Measurements from ENCODE around the gene SLX9.

The SLX9 gene

GRCh38 chr21:44979687-44980561 is 40.1 kb downstream of the SLX9 start:
- Histone ChIP-seq H3K4me3 (ENCODE audit: low read depth, low read length) (no peak overlapping the region), H3K27me3 (no peaks in the 10 kb centered on the region), H3K9me3 (no peaks in the 10 kb centered on the region), H3K4me1 (peaks cover 34% of the 10 kb centered on the region), H3K36me3 (peaks cover 23% of the 10 kb centered on the region)
- DNase-seq = no peak
- no peak for TF ChIP-seq CTCF (IDR thresholded peaks at IDR 0.05; ENCODE audit: low read depth, low read length)

GRCh38 chr21:44980562-44981489 is 41.0 kb downstream of the SLX9 start:
- Histone ChIP-seq H3K9me3 (no peaks in the 10 kb centered on the region), H3K36me3 (peaks cover 15% of the 10 kb centered on the region), H3K4me3 (ENCODE audit: low read depth, low read length) (no peak overlapping the region), H3K27me3 (no peaks in the 10 kb centered on the region), H3K4me1 (peaks cover 43% of the 10 kb centered on the region)
- DNase-seq = peak; percentile 56
- TF ChIP-seq CTCF (IDR thresholded peaks at IDR 0.05; ENCODE audit: low read depth, low read length) = no peak

- H3K9me3 ChIP-seq = no peaks in the 10 kb centered on the region
- H3K4me1 ChIP-seq = peaks cover 49% of the 10 kb centered on the region
- no peaks in the 10 kb centered on the region for H3K27me3 ChIP-seq
- H3K36me3 ChIP-seq = peaks cover 6% of the 10 kb centered on the region
- TF ChIP-seq CTCF (IDR thresholded peaks at IDR 0.05; ENCODE audit: low read depth, low read length) = no peak
- peak; percentile 77 for DNase-seq
- H3K4me3 ChIP-seq (ENCODE audit: low read depth, low read length) = no peak overlapping the region
These were observed 42.9 kb downstream of the SLX9 start for GRCh38 chr21:44982558-44983250.

GRCh38 chr21:44983421-44984206 is 43.8 kb downstream of the SLX9 start:
- TF ChIP-seq CTCF (IDR thresholded peaks at IDR 0.05; ENCODE audit: low read depth, low read length) = no peak
- no peaks in the 10 kb centered on the region for H3K27me3 ChIP-seq
- H3K4me3 ChIP-seq (ENCODE audit: low read depth, low read length) = no peak overlapping the region
- peaks cover 55% of the 10 kb centered on the region for H3K4me1 ChIP-seq
- peak; percentile 9 for DNase-seq
- H3K36me3 ChIP-seq = peaks cover 6% of the 10 kb centered on the region
- no peaks in the 10 kb centered on the region for H3K9me3 ChIP-seq

- no peak for TF ChIP-seq CTCF (IDR thresholded peaks at IDR 0.05; ENCODE audit: low read depth, low read length)
- peaks cover 1% of the 10 kb centered on the region for H3K36me3 ChIP-seq
- H3K4me1 ChIP-seq = peaks cover 62% of the 10 kb centered on the region
- H3K27me3 ChIP-seq = no peaks in the 10 kb centered on the region
- no peak overlapping the region for H3K4me3 ChIP-seq (ENCODE audit: low read depth, low read length)
- DNase-seq = peak; percentile 32
- H3K9me3 ChIP-seq = no peaks in the 10 kb centered on the region
These were observed 44.6 kb downstream of the SLX9 start for GRCh38 chr21:44984428-44984791.
